MG63 (cell line): ENCODE measurements around the gene DDX39B. TPM values are rescaled to one million over a fixed set of nuclear protein-coding genes. Genes with fewer than 3 reads are reported as not detected.
"Not testable (repeated sequence)": the region's sequence is repeated elsewhere in the genome, so short reads cannot be mapped to it uniquely, and the experiment has no call there.

ENCODE experiments used
- DNase-seq: peaks from one replicate; pipeline ENCODE4 v3.0.0-alpha.2; 2020
- H3K27me3 ChIP-seq: fragments of 250-450 bp; sonication (Bioruptor Pico); 2 replicates; pipeline ENCODE4 v1.5.1; 2020; ENCODE audit warnings: mild to moderate bottlenecking, moderate library complexity
- H3K36me3 ChIP-seq: fragments of 250-450 bp; sonication (Bioruptor Pico); 2 replicates; pipeline ENCODE4 v1.5.1; 2020; ENCODE audit warnings: mild to moderate bottlenecking, moderate library complexity
- H3K4me3 ChIP-seq: fragments of 250-450 bp; sonication (Bioruptor Pico); 2 replicates; pipeline ENCODE4 v1.5.1; 2020; ENCODE audit warnings: mild to moderate bottlenecking, moderate library complexity
- H3K9me3 ChIP-seq: fragments of 250-450 bp; sonication (Bioruptor Pico); 2 replicates; pipeline ENCODE4 v1.5.1; 2020; ENCODE audit warnings: mild to moderate bottlenecking, moderate library complexity
- total RNA-seq: library from RNA; depleted of rRNA; stranded (reverse); fragments of >200 nt; shearing (Covaris generic); gene quantifications from 2 replicates; pipeline ENCODE4 v1.2.3, GENCODE V29; 2014; ENCODE audit warnings: low replicate concordance

The DDX39B gene
- total RNA-seq, 1 experiment from 2014 or later: 536 TPM

- peak; percentile 85 for DNase-seq
- Histone ChIP-seq H3K4me3 (no peak overlapping the region), H3K36me3 (peaks cover 7% of the 10 kb centered on the region), H3K27me3 (no peaks in the 10 kb centered on the region), H3K9me3 (no peaks in the 10 kb centered on the region)
These were observed 18.3 kb upstream of the DDX39B start for GRCh38 chr6:31559958-31560696.

- H3K27me3 ChIP-seq: no peaks in the 10 kb centered on the region
- H3K4me3 ChIP-seq: no peak overlapping the region
- no peaks in the 10 kb centered on the region for H3K9me3 ChIP-seq
- H3K36me3 ChIP-seq: peaks cover 7% of the 10 kb centered on the region
- DNase-seq: no peak
These were observed 17.8 kb upstream of the DDX39B start for GRCh38 chr6:31559606-31559957.

GRCh38 chr6:31558631-31559500 lies 17.1 kb upstream of the DDX39B start:
- Histone ChIP-seq H3K27me3 (no peaks in the 10 kb centered on the region), H3K36me3 (peaks cover 7% of the 10 kb centered on the region), H3K9me3 (no peaks in the 10 kb centered on the region), H3K4me3 (no peak overlapping the region)
- no peak for DNase-seq

- peaks cover 7% of the 10 kb centered on the region for H3K36me3 ChIP-seq
- H3K27me3 ChIP-seq: no peaks in the 10 kb centered on the region
- no peaks in the 10 kb centered on the region for H3K9me3 ChIP-seq
- no peak overlapping the region for H3K4me3 ChIP-seq
- DNase-seq: no peak
These were observed 16.5 kb upstream of the DDX39B start for GRCh38 chr6:31558318-31558625.

GRCh38 chr6:31557443-31558317 lies 15.9 kb upstream of the DDX39B start:
- Histone ChIP-seq H3K9me3 (no peaks in the 10 kb centered on the region), H3K36me3 (peaks cover 7% of the 10 kb centered on the region), H3K27me3 (no peaks in the 10 kb centered on the region), H3K4me3 (no peak overlapping the region)
- no peak for DNase-seq

- Histone ChIP-seq H3K4me3 (no peak overlapping the region), H3K27me3 (no peaks in the 10 kb centered on the region), H3K9me3 (no peaks in the 10 kb centered on the region), H3K36me3 (peaks cover 7% of the 10 kb centered on the region)
- DNase-seq: no peak
These were observed 14.5 kb upstream of the DDX39B start for GRCh38 chr6:31556307-31556706.

GRCh38 chr6:31551371-31551770 lies 9.6 kb upstream of the DDX39B start:
- H3K36me3 ChIP-seq, DNase-seq, H3K27me3 ChIP-seq, H3K9me3 ChIP-seq, H3K4me3 ChIP-seq: not testable (repeated sequence)

GRCh38 chr6:31548544-31548873 lies 6.7 kb upstream of the DDX39B start:
- no peak for DNase-seq
- peak overlapping the region; percentile 61 for H3K4me3 ChIP-seq
- peaks cover 8% of the 10 kb centered on the region; the same call in 1 of the 2 replicates for H3K36me3 ChIP-seq
- H3K27me3 ChIP-seq: no peaks in the 10 kb centered on the region
- no peaks in the 10 kb centered on the region for H3K9me3 ChIP-seq

- no peaks in the 10 kb centered on the region for H3K9me3 ChIP-seq
- no peak for DNase-seq
- H3K27me3 ChIP-seq: no peaks in the 10 kb centered on the region
- H3K4me3 ChIP-seq: peak overlapping the region; percentile 61
- H3K36me3 ChIP-seq: peaks cover 8% of the 10 kb centered on the region; the same call in 1 of the 2 replicates
These were observed 6.1 kb upstream of the DDX39B start for GRCh38 chr6:31547727-31548543.

- H3K9me3 ChIP-seq: no peaks in the 10 kb centered on the region
- peak within 1 kb of the TSS; percentile 61 for H3K4me3 ChIP-seq
- peak; percentile 94 for DNase-seq
- H3K36me3 ChIP-seq: peaks cover 8% of the 10 kb centered on the region; the same call in 1 of the 2 replicates
- no peaks in the 10 kb centered on the region for H3K27me3 ChIP-seq
These were observed 5.3 kb upstream of the DDX39B start, which contains the start of gene NFKBIL1 for GRCh38 chr6:31546958-31547726. Gene NFKBIL1, plus strand, starts transcription at chr6:31547608. Its CDS starts 87 bp downstream, at chr6:31547695.

GRCh38 chr6:31546339-31546957 lies 4.6 kb upstream of the DDX39B start, which contains the start of gene ATP6V1G2:
Gene ATP6V1G2, minus strand, starts transcription at chr6:31546608. Its CDS starts 49 bp downstream, at chr6:31546559.
- H3K9me3 ChIP-seq: no peaks in the 10 kb centered on the region
- no peaks in the 10 kb centered on the region for H3K27me3 ChIP-seq
- peaks cover 8% of the 10 kb centered on the region; the same call in 1 of the 2 replicates for H3K36me3 ChIP-seq
- DNase-seq: peak; percentile 84
- H3K4me3 ChIP-seq: peak within 1 kb of the TSS; percentile 61

- Histone ChIP-seq H3K36me3 (peaks cover 15% of the 10 kb centered on the region), H3K4me3 (no peak overlapping the region), H3K9me3 (no peaks in the 10 kb centered on the region), H3K27me3 (no peaks in the 10 kb centered on the region)
- DNase-seq: no peak
These were observed 3.5 kb upstream of the DDX39B start for GRCh38 chr6:31545291-31545690.

GRCh38 chr6:31544676-31545075 lies 2.9 kb upstream of the DDX39B start:
- H3K36me3 ChIP-seq: peaks cover 21% of the 10 kb centered on the region
- H3K27me3 ChIP-seq: no peaks in the 10 kb centered on the region
- H3K4me3 ChIP-seq: no peak overlapping the region
- no peak for DNase-seq
- H3K9me3 ChIP-seq: no peaks in the 10 kb centered on the region

- H3K4me3 ChIP-seq: no peak overlapping the region
- DNase-seq: no peak
- no peaks in the 10 kb centered on the region for H3K27me3 ChIP-seq
- H3K36me3 ChIP-seq: peaks cover 28% of the 10 kb centered on the region
- H3K9me3 ChIP-seq: no peaks in the 10 kb centered on the region
These were observed 1.8 kb upstream of the DDX39B start for GRCh38 chr6:31543639-31544038.

- DNase-seq: peak; percentile 24
- Histone ChIP-seq H3K4me3 (peak overlapping the region; percentile 89), H3K27me3 (no peaks in the 10 kb centered on the region), H3K36me3 (peaks cover 52% of the 10 kb centered on the region), H3K9me3 (no peaks in the 10 kb centered on the region)
These were observed 645 bp downstream of the DDX39B start for GRCh38 chr6:31541059-31541657.
